Mesothelial cell of epicardium (in vitro differentiated cells): Measurements from ENCODE around the gene ATG2A. TPM values are rescaled to one million over a fixed set of nuclear protein-coding genes. Genes with fewer than 3 reads are reported as not detected.
A peak's percentile ranks its signal among the peaks of the same experiment; 100 is the strongest.

Source experiments
- DNase-seq, 2 experiments: peaks; one replicate each; pipeline ENCODE4 v3.0.0; 2021; ENCODE audit warnings: low spot score in 2 of 2; ENCODE audit not compliant: unreplicated experiment in 2 of 2
- H3K27ac Mint-ChIP-seq: 2 replicates; pipeline ENCODE4 v1.8.0; 2021; ENCODE audit warnings: mixed read lengths
- H3K27me3 Mint-ChIP-seq: 2 replicates; pipeline ENCODE4 v1.8.0; 2021; ENCODE audit warnings: low read depth, mixed read lengths
- H3K36me3 Mint-ChIP-seq: 2 replicates; pipeline ENCODE4 v1.8.0; 2021; ENCODE audit warnings: mixed read lengths
- H3K4me1 Mint-ChIP-seq: 2 replicates; pipeline ENCODE4 v1.8.0; 2021; ENCODE audit warnings: mixed read lengths
- H3K4me3 Mint-ChIP-seq: 2 replicates; pipeline ENCODE4 v1.8.0; 2021; ENCODE audit warnings: mild to moderate bottlenecking, moderate library complexity, mixed read lengths
- H3K9me3 Mint-ChIP-seq: 2 replicates; pipeline ENCODE4 v1.8.0; 2021; ENCODE audit warnings: mixed read lengths
- total RNA-seq: library from RNA; stranded (reverse); gene quantifications from 3 replicates; pipeline ENCODE4 v1.2.1, GENCODE V29; 2021
- TF ChIP-seq, protein P1 (sequence below): fragments of 200-600 bp; sonication (generic); IDR thresholded peaks from one replicate; pipeline ENCODE4 v1.5.0; 2021; ENCODE audit warnings: antibody characterized with exemption; ENCODE audit not compliant: unreplicated experiment

The ATG2A gene
- total RNA-seq, 1 donor from 2014 or later = 31.7 TPM

DNA sequence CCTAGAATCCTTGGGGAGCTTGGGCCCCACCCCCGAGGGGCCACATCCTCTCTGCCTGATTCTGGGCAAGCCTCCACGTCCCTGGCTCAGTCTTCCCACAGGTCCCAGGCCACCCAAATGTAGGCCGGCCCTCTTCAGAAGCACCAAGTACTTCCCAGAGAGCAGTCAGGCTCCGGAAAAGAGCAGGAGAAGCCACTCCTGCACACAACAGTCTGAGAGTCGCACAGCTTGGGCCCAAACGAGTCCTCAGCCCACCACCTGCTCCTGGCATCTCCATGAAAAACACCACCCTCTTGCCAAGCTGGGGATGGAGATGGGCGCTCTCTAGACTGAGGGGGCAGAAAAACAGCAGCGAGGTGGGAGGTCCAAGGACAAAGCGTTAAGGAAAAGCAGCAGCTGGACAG lies 54.0 kb downstream of the ATG2A start:
- H3K27ac Mint-ChIP-seq = peak overlapping the region; percentile 95
- peaks cover 4% of the 10 kb centered on the region for H3K9me3 Mint-ChIP-seq
- no peak for DNase-seq
- peaks cover 38% of the 10 kb centered on the region for H3K4me1 Mint-ChIP-seq
- H3K27me3 Mint-ChIP-seq = no peaks in the 10 kb centered on the region
- no peak overlapping the region for H3K4me3 Mint-ChIP-seq
- TF ChIP-seq, protein P1, sequence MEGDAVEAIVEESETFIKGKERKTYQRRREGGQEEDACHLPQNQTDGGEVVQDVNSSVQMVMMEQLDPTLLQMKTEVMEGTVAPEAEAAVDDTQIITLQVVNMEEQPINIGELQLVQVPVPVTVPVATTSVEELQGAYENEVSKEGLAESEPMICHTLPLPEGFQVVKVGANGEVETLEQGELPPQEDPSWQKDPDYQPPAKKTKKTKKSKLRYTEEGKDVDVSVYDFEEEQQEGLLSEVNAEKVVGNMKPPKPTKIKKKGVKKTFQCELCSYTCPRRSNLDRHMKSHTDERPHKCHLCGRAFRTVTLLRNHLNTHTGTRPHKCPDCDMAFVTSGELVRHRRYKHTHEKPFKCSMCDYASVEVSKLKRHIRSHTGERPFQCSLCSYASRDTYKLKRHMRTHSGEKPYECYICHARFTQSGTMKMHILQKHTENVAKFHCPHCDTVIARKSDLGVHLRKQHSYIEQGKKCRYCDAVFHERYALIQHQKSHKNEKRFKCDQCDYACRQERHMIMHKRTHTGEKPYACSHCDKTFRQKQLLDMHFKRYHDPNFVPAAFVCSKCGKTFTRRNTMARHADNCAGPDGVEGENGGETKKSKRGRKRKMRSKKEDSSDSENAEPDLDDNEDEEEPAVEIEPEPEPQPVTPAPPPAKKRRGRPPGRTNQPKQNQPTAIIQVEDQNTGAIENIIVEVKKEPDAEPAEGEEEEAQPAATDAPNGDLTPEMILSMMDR = no peak
- peaks cover 14% of the 10 kb centered on the region for H3K36me3 Mint-ChIP-seq

DNA sequence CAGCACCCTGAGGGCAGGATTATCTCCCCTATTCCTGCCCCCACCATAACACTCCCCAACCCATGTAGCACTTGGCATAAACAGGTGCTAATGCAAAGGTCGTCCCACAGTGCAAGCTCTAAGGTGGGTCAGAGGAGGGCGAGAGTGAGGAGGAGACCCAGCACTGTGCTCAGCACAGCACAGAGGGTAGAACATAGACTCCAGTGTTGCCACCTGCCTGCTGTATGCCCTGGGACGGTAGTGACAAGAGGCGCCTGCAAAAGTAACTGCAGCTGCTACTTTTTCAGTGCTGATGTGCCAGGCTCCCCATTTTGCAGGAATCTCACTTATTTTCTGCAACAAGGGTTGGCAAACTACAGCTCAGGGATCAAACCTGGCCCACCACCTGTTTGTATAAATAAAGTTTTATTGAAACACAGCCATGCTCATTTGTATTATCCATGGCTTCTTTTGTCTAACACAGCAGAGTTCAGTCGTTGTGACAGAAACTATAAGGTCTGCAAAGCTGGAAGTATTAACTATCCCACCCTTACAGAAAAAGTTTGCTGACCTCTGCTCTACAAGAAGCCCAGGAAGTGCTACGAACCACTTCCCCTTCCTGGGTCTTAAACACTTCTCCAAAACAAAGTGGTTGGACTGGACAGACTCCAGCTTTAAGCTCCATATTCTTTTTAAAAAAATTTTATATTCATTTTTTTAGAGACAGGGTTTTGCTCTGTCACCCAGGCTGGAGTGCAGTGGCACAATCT lies 55.6 kb downstream of the ATG2A start:
- H3K36me3 Mint-ChIP-seq = peaks cover 11% of the 10 kb centered on the region
- H3K27me3 Mint-ChIP-seq = no peaks in the 10 kb centered on the region
- no peak overlapping the region for H3K4me3 Mint-ChIP-seq
- H3K27ac Mint-ChIP-seq = no peak overlapping the region
- no peak for DNase-seq
- TF ChIP-seq, protein P1 = no peak
- H3K4me1 Mint-ChIP-seq = peaks cover 35% of the 10 kb centered on the region
- peaks cover 4% of the 10 kb centered on the region for H3K9me3 Mint-ChIP-seq

DNA sequence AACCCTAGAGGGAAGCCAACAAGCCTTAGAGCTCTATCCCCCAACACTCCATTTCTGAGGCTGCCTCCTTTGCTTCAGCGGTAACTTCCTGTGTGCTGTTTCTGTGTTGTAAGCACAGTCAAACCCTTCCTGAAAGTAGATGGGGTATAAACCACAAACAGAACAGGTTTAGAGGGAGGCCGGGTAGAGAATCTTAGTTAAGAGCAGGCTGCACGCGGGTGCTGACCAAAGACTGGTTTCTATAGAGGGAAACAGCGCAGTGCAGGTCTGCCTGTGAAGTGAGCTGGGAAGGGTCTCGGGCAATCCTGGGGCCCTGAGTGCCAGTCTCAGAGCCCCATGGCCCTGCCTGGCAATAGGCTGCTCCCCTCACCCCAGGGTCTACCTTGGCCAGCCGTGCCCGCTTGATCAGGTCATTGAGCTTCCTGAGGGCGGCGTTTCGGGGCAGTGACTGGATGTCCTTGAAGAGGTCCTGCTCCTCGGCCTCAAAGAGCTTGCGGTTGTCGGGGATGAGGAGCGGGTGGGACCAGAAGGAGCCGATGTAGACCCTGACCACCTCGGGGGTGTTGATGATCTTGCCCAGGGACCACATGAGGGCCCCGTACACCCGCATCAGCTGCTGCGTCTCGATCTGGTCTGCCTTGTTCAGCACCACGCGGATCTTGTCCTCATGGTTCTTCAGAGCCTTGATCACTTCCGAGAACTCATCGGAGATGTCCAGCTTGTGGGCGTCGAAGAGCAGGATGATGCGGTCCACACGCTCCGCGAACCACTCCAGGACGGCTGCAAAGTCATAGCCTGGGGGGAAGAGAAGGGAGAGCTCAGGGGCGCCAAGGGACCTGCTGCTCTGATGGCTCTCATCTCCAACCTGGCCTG lies 57.2 kb downstream of the ATG2A start:
- Mint-ChIP-seq H3K4me3 (no peak overlapping the region), H3K36me3 (peaks cover 11% of the 10 kb centered on the region), H3K9me3 (no peaks in the 10 kb centered on the region), H3K27me3 (no peaks in the 10 kb centered on the region), H3K4me1 (peaks cover 25% of the 10 kb centered on the region), H3K27ac (peak overlapping the region; percentile 50)
- TF ChIP-seq, protein P1 = no peak
- no peak for DNase-seq

DNA sequence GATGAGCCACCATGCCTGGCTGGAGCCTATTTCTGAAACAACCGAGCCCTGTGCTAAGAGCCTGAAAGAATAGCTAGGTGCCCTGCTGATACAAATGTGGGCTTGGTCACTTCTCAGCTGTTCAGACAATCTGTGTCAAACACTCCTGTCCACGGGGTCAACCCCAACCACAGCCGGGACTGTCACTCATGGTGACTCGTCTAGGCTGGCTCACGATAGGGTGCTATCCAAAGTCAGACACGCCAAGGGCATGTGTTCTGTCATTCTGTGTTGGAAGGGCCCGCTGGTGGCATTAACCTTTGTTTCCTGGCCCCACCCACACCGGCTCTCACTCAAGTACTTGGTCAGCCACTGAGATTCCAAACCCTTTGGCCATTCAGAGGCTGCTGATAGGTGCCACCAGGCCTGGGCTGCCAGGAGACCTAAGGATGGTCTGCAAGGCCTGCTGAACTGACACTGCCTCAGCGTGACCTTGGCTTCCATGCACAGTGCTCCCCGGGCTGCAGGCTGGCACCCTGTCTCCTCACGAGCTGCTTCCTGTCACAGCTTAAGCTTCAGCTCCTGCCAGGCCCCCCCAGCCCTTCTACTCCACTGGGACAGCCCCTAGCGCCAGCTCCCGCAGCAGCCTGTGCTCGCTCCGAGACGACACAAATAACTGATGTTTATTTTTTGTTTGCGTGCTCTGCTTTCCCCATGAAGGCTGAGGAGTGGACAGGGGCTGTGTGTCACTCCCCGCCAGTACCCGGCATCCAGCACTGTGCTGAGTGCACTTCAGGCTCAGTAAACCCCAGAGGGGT lies 58.3 kb downstream of the ATG2A start:
- Mint-ChIP-seq H3K4me1 (peaks cover 14% of the 10 kb centered on the region), H3K9me3 (no peaks in the 10 kb centered on the region), H3K27ac (no peak overlapping the region), H3K4me3 (no peak overlapping the region), H3K27me3 (no peaks in the 10 kb centered on the region), H3K36me3 (peaks cover 12% of the 10 kb centered on the region)
- DNase-seq = no peak
- TF ChIP-seq, protein P1 = no peak

DNA sequence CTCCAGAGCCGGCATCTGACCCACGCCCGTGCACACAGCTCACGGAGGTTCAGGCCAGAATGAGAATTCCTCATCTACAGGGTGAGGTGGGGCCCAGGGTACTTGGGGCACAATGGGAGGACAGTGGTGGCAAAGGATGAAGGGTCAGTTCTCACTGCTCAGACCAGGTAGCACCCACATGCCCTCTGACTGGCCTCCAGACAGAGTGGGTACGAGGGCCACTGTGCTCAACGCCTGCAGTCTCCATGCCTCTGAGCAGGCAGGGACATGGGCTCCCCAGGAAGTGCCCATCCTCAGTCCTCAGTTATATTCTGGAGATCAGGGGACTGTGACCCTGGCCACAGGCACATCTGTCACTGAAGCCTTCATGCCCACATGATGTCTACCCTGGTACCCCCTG lies 59.5 kb downstream of the ATG2A start:
- Mint-ChIP-seq H3K36me3 (peaks cover 12% of the 10 kb centered on the region), H3K9me3 (no peaks in the 10 kb centered on the region), H3K27me3 (no peaks in the 10 kb centered on the region), H3K4me1 (peaks cover 2% of the 10 kb centered on the region), H3K4me3 (no peak overlapping the region), H3K27ac (no peak overlapping the region)
- TF ChIP-seq, protein P1 = no peak
- no peak for DNase-seq
